Upper lobe of right lung (tissue), 1 donor: ENCODE measurements around the gene GRHL1. TPM values are rescaled to one million over a fixed set of nuclear protein-coding genes. Genes with fewer than 3 reads are reported as not detected.

Experiments used
- ATAC-seq: fragments of 200-7000 bp; cut with Tn5 transposase; one replicate; pipeline ENCODE4 v1.9.1; 2020; ENCODE audit warnings: mild to moderate bottlenecking, moderate library complexity
- DNase-seq: peaks from one replicate; pipeline ENCODE4 v3.0.0-alpha.2; 2020
- H3K27ac ChIP-seq: fragments of 200-600 bp; one replicate; pipeline ENCODE4 v1.8.0; 2022
- H3K27me3 ChIP-seq: fragments of 200-600 bp; one replicate; pipeline ENCODE4 v1.8.0; 2022; ENCODE audit warnings: mild to moderate bottlenecking
- H3K36me3 ChIP-seq: fragments of 200-600 bp; one replicate; pipeline ENCODE4 v1.8.0; 2022
- H3K4me1 ChIP-seq: fragments of 200-600 bp; one replicate; pipeline ENCODE4 v1.8.0; 2022
- H3K4me3 ChIP-seq: fragments of 200-600 bp; one replicate; pipeline ENCODE4 v1.8.0; 2022; ENCODE audit warnings: mild to moderate bottlenecking
- H3K9me3 ChIP-seq: fragments of 200-600 bp; one replicate; pipeline ENCODE4 v1.8.0; 2022
- CTCF ChIP-seq: fragments of 200-600 bp; IDR thresholded peaks from one replicate; pipeline ENCODE4 v1.8.0; 2022; ENCODE audit warnings: antibody characterized with exemption
- intact Hi-C: fragments of 100-400 bp; cut with DNase I; formaldehyde crosslinking; loops from one replicate; pipeline ENCODE4 v1.11.0; 2022
- total RNA-seq: library from RNA; stranded (reverse); fragmentation: NEBNext Ultra II Directional; extraction: Animal tissue kit (Norgen Biotek cat#: 25700); gene quantifications from one replicate; pipeline ENCODE4 v1.2.1, GENCODE V29; 2021
- donor health status: DM: no; HTN: yes; CAD: no; lungs with severe emphysema.

The GRHL1 gene
- total RNA-seq, 1 donor from 2014 or later, result 2.7 TPM

- H3K9me3 ChIP-seq, result no peaks in the 10 kb centered on the region
- no peaks in the 10 kb centered on the region for H3K27me3 ChIP-seq
- peak overlapping the region; percentile 67 for H3K27ac ChIP-seq
- H3K4me3 ChIP-seq, result no peak overlapping the region
- H3K4me1 ChIP-seq, result peaks cover 65% of the 10 kb centered on the region
- intact Hi-C loops, result no loop called here
- TF ChIP-seq CTCF, result no peak
- ATAC-seq (no peak), DNase-seq (no peak)
- H3K36me3 ChIP-seq, result no peaks in the 10 kb centered on the region
Measured at GRCh38 chr2:10038716-10039115, 87.2 kb downstream of the GRHL1 start.

- ATAC-seq (no peak), DNase-seq (no peak)
- H3K4me1 ChIP-seq, result peaks cover 67% of the 10 kb centered on the region
- H3K27me3 ChIP-seq, result no peaks in the 10 kb centered on the region
- no peaks in the 10 kb centered on the region for H3K9me3 ChIP-seq
- H3K36me3 ChIP-seq, result no peaks in the 10 kb centered on the region
- no peak for TF ChIP-seq CTCF
- intact Hi-C loops, result loop anchor here (10.0 kb wide), 1 partner anchor 55 kb away; no protein-coding TSS in a partner anchor
- H3K27ac ChIP-seq, result no peak overlapping the region
- H3K4me3 ChIP-seq, result no peak overlapping the region
Measured at GRCh38 chr2:10039658-10040410, 88.3 kb downstream of the GRHL1 start.

GRCh38 chr2:10041711-10042110 is 90.2 kb downstream of the GRHL1 start:
- Histone ChIP-seq H3K4me1 (peaks cover 62% of the 10 kb centered on the region), H3K27me3 (no peaks in the 10 kb centered on the region), H3K9me3 (no peaks in the 10 kb centered on the region), H3K4me3 (peak overlapping the region; percentile 51), H3K36me3 (peaks cover 7% of the 10 kb centered on the region), H3K27ac (peak overlapping the region; percentile 89)
- DNase-seq (peak; percentile 61), ATAC-seq (no peak)
- TF ChIP-seq CTCF, result no peak
- intact Hi-C loops, result loop anchor here (10.0 kb wide), 1 partner anchor 57 kb away; no protein-coding TSS in a partner anchor

GRCh38 chr2:10042301-10043161 is 91.0 kb downstream of the GRHL1 start:
- intact Hi-C loops, result loop anchor here (10.0 kb wide), 1 partner anchor 58 kb away; no protein-coding TSS in a partner anchor
- peak; percentile 14 for TF ChIP-seq CTCF
- peak overlapping the region; percentile 51 for H3K4me3 ChIP-seq
- no peaks in the 10 kb centered on the region for H3K27me3 ChIP-seq
- peaks cover 54% of the 10 kb centered on the region for H3K4me1 ChIP-seq
- DNase-seq, result peak; percentile 93
- H3K36me3 ChIP-seq, result peaks cover 15% of the 10 kb centered on the region
- ATAC-seq, result peak; percentile 65
- peak overlapping the region; percentile 89 for H3K27ac ChIP-seq
- no peaks in the 10 kb centered on the region for H3K9me3 ChIP-seq

GRCh38 chr2:10043256-10043905 is 91.9 kb downstream of the GRHL1 start, which contains the start of gene KLF11:
Gene KLF11, plus strand, starts transcription at chr2:10043550. Its CDS starts 167 bp downstream, at chr2:10043717.
- no peaks in the 10 kb centered on the region for H3K9me3 ChIP-seq
- DNase-seq (peak; percentile 97), ATAC-seq (peak; percentile 88)
- H3K4me3 ChIP-seq, result peak within 1 kb of the TSS; percentile 66
- no peak for TF ChIP-seq CTCF
- H3K36me3 ChIP-seq, result peaks cover 24% of the 10 kb centered on the region
- intact Hi-C loops, result loop anchor here (10.0 kb wide), 1 partner anchor 59 kb away; no protein-coding TSS in a partner anchor
- peak within 1 kb of the TSS; percentile 91 for H3K27ac ChIP-seq
- no peaks in the 10 kb centered on the region for H3K27me3 ChIP-seq
- H3K4me1 ChIP-seq, result peaks cover 50% of the 10 kb centered on the region
